GM12878 (cell line): ENCODE measurements around the gene FHL1. TPM values are rescaled to one million over a fixed set of nuclear protein-coding genes. Genes with fewer than 3 reads are reported as not detected.

Experiments used
- ATAC-seq: fragments of 200-7000 bp; cut with Tn5 transposase; 3 replicates; pipeline ENCODE4 v1.9.1; 2020; ENCODE audit warnings: mild to moderate bottlenecking, moderate library complexity
- BruUV-seq: library from RNA; stranded (reverse); fragments of 400-500 nt; replicated peaks from 2 replicates; lab custom pipeline; 2021; lab: Mats Ljungman, UMichigan
- CTCF ChIA-PET: fragments of 300-600 bp; sonication (Branson Sonifier 250); formaldehyde crosslinking; extraction: SDS; loops from one replicate; lab custom pipeline; 2021; ENCODE audit warnings: inconsistent platforms; lab: Yijun Ruan, JAX
- POLR2A ChIA-PET: fragments of 350-600 bp; formaldehyde crosslinking; extraction: SDS; loops from one replicate; lab custom pipeline; 2021; ENCODE audit warnings: inconsistent platforms; lab: Charles Lee
- RAD21 ChIA-PET: fragments of 300-600 bp; sonication (Branson Sonifier 250); formaldehyde crosslinking; loops from one replicate; lab custom pipeline; 2023; ENCODE audit warnings: antibody characterized with exemption; ENCODE audit not compliant: unreplicated experiment; lab: Charles Lee
- SMC1A ChIA-PET: fragments of 300-600 bp; sonication (Branson Sonifier 250); formaldehyde crosslinking; loops from one replicate; lab custom pipeline; 2023; ENCODE audit not compliant: unreplicated experiment, uncharacterized antibody; lab: Charles Lee
- DNase-seq: peaks from one replicate; pipeline ENCODE4 v3.0.0-alpha.2; 2011; ENCODE audit warnings: low read depth, low spot score
- FAIRE-seq: peaks from 3 replicates; lab custom pipeline; 2011; peaks lifted over from hg19 to GRCh38; lab: Jason Lieb, UNC
- H2AFZ ChIP-seq: 2 replicates; pipeline ENCODE4 v1.6.0; 2011; ENCODE audit warnings: low read depth, low read length, control low read depth; ENCODE audit not compliant: control insufficient read depth
- H3K27ac ChIP-seq: 2 replicates; pipeline ENCODE4 v1.5.1; 2011; ENCODE audit warnings: control low read depth; ENCODE audit not compliant: control insufficient read depth, insufficient read depth
- H3K27me3 ChIP-seq, 2 experiments: replicated peaks in 1 of 2; 2 replicates each; pipeline versions ENCODE4 v1.6.0 to v1.6.1; 2011; ENCODE audit warnings: low read length in 1 of 2; ENCODE audit not compliant: control insufficient read depth in 2 of 2, insufficient read depth in 2 of 2
- H3K36me3 ChIP-seq, 2 experiments: 2 replicates each; pipeline ENCODE4 v1.5.1; 2011; ENCODE audit warnings: low read length in 1 of 2; ENCODE audit not compliant: control insufficient read depth in 2 of 2, insufficient read depth in 2 of 2
- H3K4me1 ChIP-seq: 2 replicates; pipeline ENCODE4 v1.6.1; 2011; ENCODE audit warnings: mild to moderate bottlenecking, low read length, moderate library complexity, mixed read lengths; ENCODE audit not compliant: control insufficient read depth, insufficient read depth
- H3K4me2 ChIP-seq: 2 replicates; pipeline ENCODE4 v1.6.0; 2011; ENCODE audit warnings: control low read depth; ENCODE audit not compliant: control insufficient read depth, insufficient read depth
- H3K4me3 ChIP-seq: fragments of 200-600 bp; sonication (generic); 2 replicates; pipeline ENCODE4 v1.5.1; 2016
- H3K79me2 ChIP-seq: 2 replicates; pipeline ENCODE4 v1.6.0; 2011; ENCODE audit warnings: low read length; ENCODE audit not compliant: control insufficient read depth, insufficient read depth
- H3K9ac ChIP-seq: 2 replicates; pipeline ENCODE4 v1.8.0; 2011; ENCODE audit warnings: low read length, control low read depth, mixed read lengths; ENCODE audit not compliant: control insufficient read depth, insufficient read depth
- H3K9me3 ChIP-seq: replicated peaks from 3 replicates; pipeline ENCODE4 v1.5.1; 2011; ENCODE audit warnings: mild to moderate bottlenecking, low read length; ENCODE audit not compliant: control insufficient read depth, insufficient read depth
- H4K20me1 ChIP-seq: 2 replicates; pipeline ENCODE4 v1.6.0; 2011; ENCODE audit not compliant: control insufficient read depth, insufficient read depth
- BMI1 ChIP-seq: fragments of 450-650 bp; IDR thresholded peaks from 2 replicates; pipeline ENCODE4 v1.6.1; 2016; ENCODE audit warnings: mild to moderate bottlenecking, moderate library complexity, borderline replicate concordance
- BRCA1 ChIP-seq: IDR thresholded peaks from 2 replicates; pipeline ENCODE4 v1.6.1; 2011; ENCODE audit warnings: low read depth, low read length, improper control_type of control experiment
- CREB1 ChIP-seq: IDR thresholded peaks from 2 replicates; pipeline ENCODE4 v1.6.1; 2012; ENCODE audit warnings: low read depth, mild to moderate bottlenecking, inconsistent platforms
- CTCF ChIP-seq, 3 experiments: IDR thresholded peaks in 2 of 3; conservative IDR thresholded peaks in 1 of 3; 2 replicates each; pipeline ENCODE4 v1.5.1; 2011; ENCODE audit warnings: low read depth in 3 of 3, low read length in 3 of 3, mild to moderate bottlenecking in 3 of 3, control low read depth in 2 of 3, moderate library complexity in 2 of 3, inconsistent platforms in 1 of 3, mixed read lengths in 1 of 3; ENCODE audit not compliant: control insufficient read depth in 2 of 3, insufficient read depth in 1 of 3; ENCODE audit errors: extremely low read depth in 1 of 3
- EP300 ChIP-seq, 2 experiments: fragments of 150-350 bp in 1 of 2; IDR thresholded peaks; 2 replicates each; pipeline ENCODE4 v1.6.1; 2011 to 2012; ENCODE audit warnings: low read depth in 2 of 2, low read length in 2 of 2, borderline replicate concordance in 1 of 2, improper control_type of control experiment in 1 of 2, inconsistent platforms in 1 of 2; ENCODE audit not compliant: control insufficient read depth in 1 of 2
- GABPA ChIP-seq: IDR thresholded peaks from 2 replicates; pipeline ENCODE4 v1.6.1; 2014; ENCODE audit warnings: antibody characterized with exemption, low read depth, mild to moderate bottlenecking, inconsistent platforms
- GATAD2B ChIP-seq: fragments of 450-650 bp; conservative IDR thresholded peaks from 2 replicates; pipeline ENCODE4 v1.6.1; 2017; ENCODE audit warnings: low read depth, mild to moderate bottlenecking, moderate library complexity
- HCFC1 ChIP-seq: fragments of 150-350 bp; IDR thresholded peaks from 2 replicates; pipeline ENCODE4 v1.6.1; 2014; ENCODE audit warnings: low read length
- MYB ChIP-seq: fragments of 150-350 bp; IDR thresholded peaks from 2 replicates; pipeline ENCODE4 v1.6.1; 2014; ENCODE audit warnings: mild to moderate bottlenecking, low read depth, low read length, borderline replicate concordance
- PAX8 ChIP-seq: fragments of 450-650 bp; IDR thresholded peaks from 2 replicates; pipeline ENCODE4 v1.6.1; 2017; ENCODE audit warnings: mild to moderate bottlenecking, moderate library complexity
- POLR2AphosphoS5 ChIP-seq: IDR thresholded peaks from 2 replicates; pipeline ENCODE4 v1.6.1; 2011; ENCODE audit warnings: mild to moderate bottlenecking, low read length, inconsistent platforms
- SIX5 ChIP-seq: IDR thresholded peaks from 2 replicates; pipeline ENCODE4 v1.6.1; 2011; ENCODE audit warnings: mild to moderate bottlenecking, low read depth, low read length, moderate library complexity; ENCODE audit not compliant: severe bottlenecking
- SREBF1 ChIP-seq: IDR thresholded peaks from 2 replicates; pipeline ENCODE4 v1.6.1; 2012; ENCODE audit warnings: mild to moderate bottlenecking, low read length
- SRF ChIP-seq, 2 experiments: IDR thresholded peaks; 2 replicates each; pipeline ENCODE4 v1.6.1; 2011; ENCODE audit warnings: low read depth in 2 of 2, low read length in 2 of 2, mild to moderate bottlenecking in 1 of 2, moderate library complexity in 1 of 2
- ZNF207 ChIP-seq: fragments of 450-650 bp; IDR thresholded peaks from 2 replicates; pipeline ENCODE4 v1.6.1; 2014; ENCODE audit warnings: antibody characterized with exemption, mild to moderate bottlenecking, borderline replicate concordance
- ZZZ3 ChIP-seq: IDR thresholded peaks from 2 replicates; pipeline ENCODE4 v1.6.1; 2011; ENCODE audit warnings: low read depth; ENCODE audit not compliant: control insufficient read depth, insufficient read length
- WGBS: methylation state at CpG from one replicate; pipeline ENCODE4 v1.1.6; 2016; ENCODE audit warnings: low lambda C conversion rate; ENCODE audit not compliant: insufficient replicate concordance, insufficient coverage; ENCODE audit errors: missing lambda C conversion rate; 5-methylcytosine and 5-hydroxymethylcytosine counted together
- in situ Hi-C: fragments of 300-500 bp; cut with MboI; formaldehyde crosslinking; loops from 9 replicates; pipeline ENCODE4 v1.14.3; 2018; ENCODE audit warnings: mixed read lengths
- intact Hi-C: fragments of 100-400 bp; cut with micrococcal nuclease; formaldehyde crosslinking; loops from one replicate; pipeline ENCODE4 v1.14.2; 2022; ENCODE audit not compliant: unreplicated experiment
- polyA plus RNA-seq, 11 experiments: library from polyadenylated mRNA; depleted of rRNA in 4 of 11; unstranded in 6 of 11; stranded (reverse) in 5 of 11; fragments of >200 nt; fragmentation: Nextera tagmentation in 4 of 11; fragmentation: Illumina TruSeq in 1 of 11; extraction: Ambion mirVana in 4 of 11; extraction: Trizol in 1 of 11; gene quantifications; 1 replicate in 1 of 11; 2 replicates in 10 of 11; pipeline versions ENCODE4 v1.2.1 to v1.2.3, GENCODE V29; 2011 to 2016; ENCODE audit warnings: inconsistent platforms in 2 of 11, missing spikeins in 2 of 11, low read depth in 1 of 11
- total RNA-seq, 4 experiments: library from RNA; depleted of rRNA in 3 of 4; stranded (reverse); fragments of >200 nt in 3 of 4; fragmentation: Illumina TruSeq in 1 of 4; extraction: Trizol in 1 of 4; gene quantifications; 2 replicates each; pipeline versions ENCODE4 v1.2.1 to v1.2.3, GENCODE V29; 2013 to 2021
- TF ChIP-seq, protein P1 (sequence below): fragments of 150-350 bp; IDR thresholded peaks from 2 replicates; pipeline ENCODE4 v1.6.1; 2014; ENCODE audit warnings: mild to moderate bottlenecking, low read depth, low read length

The FHL1 gene
- total and polyA plus RNA-seq, 10 of the 15 experiments (the other 5 are each of a cell fraction or from before 2014, with no cell fraction given) = 0.13 to 0.59 (median 0.34) TPM; not detected in 1

DNA sequence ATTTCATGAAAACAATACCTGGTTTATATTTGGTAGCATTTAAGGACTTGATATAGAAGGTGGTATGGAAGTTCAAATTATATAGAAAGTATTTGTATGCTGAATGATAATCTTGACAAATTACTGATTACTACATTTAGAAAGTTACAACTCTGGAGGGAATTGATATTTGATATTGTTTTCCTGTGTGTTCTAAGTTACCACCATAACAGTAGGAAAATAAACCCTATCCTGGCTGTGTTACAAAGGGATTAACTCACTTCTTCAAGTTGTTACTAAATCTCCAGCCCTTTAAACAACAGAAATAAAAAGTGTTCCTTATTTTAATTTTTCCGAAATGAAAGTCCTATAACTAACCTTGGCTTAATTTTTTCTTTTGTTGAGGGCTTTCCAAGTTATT is 36.6 kb downstream of the FHL1 start:
- Histone ChIP-seq H3K36me3 (no peaks in the 10 kb centered on the region), H3K79me2 (no peaks in the 10 kb centered on the region), H3K27ac (no peak overlapping the region), H3K4me1 (no peaks in the 10 kb centered on the region), H3K9ac (no peak overlapping the region), H3K9me3 (no peaks in the 10 kb centered on the region), H4K20me1 (no peaks in the 10 kb centered on the region), H2AFZ (no peak overlapping the region), H3K27me3 (peaks cover 0 to 2% of the 10 kb centered on the region in 2 experiments; a peak in 1 of 4 replicates), H3K4me2 (no peak overlapping the region), H3K4me3 (no peak overlapping the region)
- CTCF ChIA-PET = no interaction called here
- no peak for DNase-seq
- in situ Hi-C loops = no loop called here
- POLR2A ChIA-PET = no interaction called here
- 18% methylated on average over 1 of the region's 1 CpG for WGBS
- ATAC-seq = no peak
- no peak for FAIRE-seq
- intact Hi-C loops = no loop called here
- SMC1A ChIA-PET = interaction anchor here (0.7 to 1.2 kb wide), 2 partner anchors 13 to 121 kb away, joined by 3 read pairs; no protein-coding TSS in a partner anchor
- RAD21 ChIA-PET = no interaction called here
- no TSS peak for BruUV-seq
- TF ChIP-seq ZNF207 (no peak), ZZZ3 (no peak), CTCF (IDR thresholded peaks at IDR 0.05 in 2 of 3, conservative IDR thresholded peaks at IDR 0.05 in 1 of 3; ENCODE audit: control insufficient read depth in 2 of 3, extremely low read depth in 1 of 3, insufficient read depth in 1 of 3, low read depth in 3 of 3, low read length in 3 of 3) (no peak), BMI1 (no peak), HCFC1 (no peak), GABPA (no peak), SIX5 (no peak), GATAD2B (no peak), SRF (IDR thresholded peaks at IDR 0.05; ENCODE audit: low read depth in 2 of 2, low read length in 2 of 2) (no peak), MYB (no peak), EP300 (IDR thresholded peaks at IDR 0.05; ENCODE audit: borderline replicate concordance in 1 of 2, control insufficient read depth in 1 of 2, low read depth in 2 of 2, low read length in 2 of 2) (no peak), CREB1 (no peak), POLR2AphosphoS5 (no peak), PAX8 (no peak), BRCA1 (no peak), SREBF1 (no peak)
- TF ChIP-seq, protein P1, sequence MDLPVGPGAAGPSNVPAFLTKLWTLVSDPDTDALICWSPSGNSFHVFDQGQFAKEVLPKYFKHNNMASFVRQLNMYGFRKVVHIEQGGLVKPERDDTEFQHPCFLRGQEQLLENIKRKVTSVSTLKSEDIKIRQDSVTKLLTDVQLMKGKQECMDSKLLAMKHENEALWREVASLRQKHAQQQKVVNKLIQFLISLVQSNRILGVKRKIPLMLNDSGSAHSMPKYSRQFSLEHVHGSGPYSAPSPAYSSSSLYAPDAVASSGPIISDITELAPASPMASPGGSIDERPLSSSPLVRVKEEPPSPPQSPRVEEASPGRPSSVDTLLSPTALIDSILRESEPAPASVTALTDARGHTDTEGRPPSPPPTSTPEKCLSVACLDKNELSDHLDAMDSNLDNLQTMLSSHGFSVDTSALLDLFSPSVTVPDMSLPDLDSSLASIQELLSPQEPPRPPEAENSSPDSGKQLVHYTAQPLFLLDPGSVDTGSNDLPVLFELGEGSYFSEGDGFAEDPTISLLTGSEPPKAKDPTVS = no peak
- TF ChIP-seq, all 136 proteins: peak for 0
